Heart right ventricle (tissue), 16 donors: ENCODE measurements around the gene VTI1B. TPM values are rescaled to one million over a fixed set of nuclear protein-coding genes. Genes with fewer than 3 reads are reported as not detected.
"Not testable (repeated sequence)": the region's sequence is repeated elsewhere in the genome, so short reads cannot be mapped to it uniquely, and the experiment has no call there.

ENCODE experiments used
- ATAC-seq, 8 donors: fragments of 200-7000 bp; cut with Tn5 transposase; one replicate each; pipeline ENCODE4 v1.9.1; 2020; ENCODE audit warnings: mild to moderate bottlenecking in 8 of 8, moderate library complexity in 8 of 8, moderate number of reproducible peaks in 1 of 8
- DNase-seq, 2 donors: peaks; one replicate each; pipeline ENCODE4 v3.0.0-alpha.2; 2020
- H3K27ac ChIP-seq, 10 donors: fragments of 200-600 bp; sonication (generic) in 2 of 10; one replicate each; pipeline versions ENCODE4 v1.5.0 to v1.8.0; 2020 to 2022; ENCODE audit warnings: mild to moderate bottlenecking in 3 of 10
- H3K27me3 ChIP-seq, 7 donors: fragments of 200-600 bp; one replicate each; pipeline ENCODE4 v1.8.0; 2021 to 2022; ENCODE audit warnings: mild to moderate bottlenecking in 2 of 7
- H3K36me3 ChIP-seq, 9 donors: fragments of 200-600 bp; sonication (generic) in 1 of 9; one replicate each; pipeline versions ENCODE4 v1.5.0 to v1.8.0; 2020 to 2022; ENCODE audit warnings: mild to moderate bottlenecking in 2 of 9
- H3K4me1 ChIP-seq, 9 donors: fragments of 200-600 bp; sonication (generic) in 1 of 9; one replicate each; pipeline versions ENCODE4 v1.5.0 to v1.8.0; 2020 to 2022; ENCODE audit warnings: mild to moderate bottlenecking in 4 of 9
- H3K4me3 ChIP-seq, 10 donors: fragments of 200-600 bp; sonication (generic) in 2 of 10; one replicate each; pipeline versions ENCODE4 v1.5.0 to v1.8.0; 2020 to 2022; ENCODE audit warnings: mild to moderate bottlenecking in 7 of 10, moderate library complexity in 2 of 10
- H3K9me3 ChIP-seq, 11 donors: fragments of 200-600 bp in 10 of 11; sonication (generic) in 2 of 11; one replicate each; pipeline versions ENCODE4 v1.5.0 to v1.8.0; 2013 to 2022; ENCODE audit warnings: mild to moderate bottlenecking in 2 of 11, control low read depth in 1 of 11, moderate library complexity in 1 of 11
- WGBS, 2 donors: extraction: QIAGEN DNeasy Blood & Tissue Kit; methylation state at CpG; one replicate each; pipeline ENCODE4 v1.1.7; 2013; ENCODE audit warnings: inconsistent platforms in 1 of 2; 5-methylcytosine and 5-hydroxymethylcytosine counted together
- intact Hi-C, 10 donors: fragments of 100-400 bp; cut with DNase I; formaldehyde crosslinking; loops; one replicate each; pipeline versions ENCODE4 v1.11.1 to v1.14.2; 2022
- polyA plus RNA-seq, 2 donors: library from polyadenylated mRNA; stranded (reverse); fragments of 200-250 nt; gene quantifications; one replicate each; pipeline ENCODE4 v1.2.3, GENCODE V29; 2013
- total RNA-seq, 10 donors: library from RNA; stranded (reverse); fragmentation: NEBNext Ultra II Directional in 3 of 10; extraction: Animal tissue kit (Norgen Biotek cat#: 25700) in 3 of 10; gene quantifications; one replicate each; pipeline versions ENCODE4 v1.2.1 to v1.2.4, GENCODE V29; 2021 to 2023
- TF ChIP-seq, protein P1 (sequence below), 9 donors: fragments of 200-600 bp; sonication (generic) in 2 of 9; IDR thresholded peaks; one replicate each; pipeline versions ENCODE4 v1.5.0 to v1.8.0; 2021 to 2022; ENCODE audit warnings: antibody characterized with exemption in 9 of 9, mild to moderate bottlenecking in 5 of 9, moderate library complexity in 1 of 9
- donor health status: Arrhythmogenic right ventricular cardiomyopathy.
- donor health status: ischemic (EF 13 %, LVEDD 7.1; RV severe dilation, severe dysfunction).
- donor health status: healthy with polysubstance abuse.
- donor health status: DM: no; HTN: yes; CAD: no.
- donor health status: DM: no; HTN: no; CAD: no.
- donor health status: ischemic (EF 25% LVEDD 6.9; RV normal size, moderate dysfunction).
- donor health status: ischemic (EF 25% LVEDD 5.7; RV mildly dilated, moderate dysfunction).
- donor health status: healthy.
- donor health status: DM: yes; HTN: yes; CAD: no.
- donor health status: Ischemic cardiomyopathy.
- donor health status: ischemic (EF 35%, LVEDD 5.7; RV mildly dilated, moderate dysfunction).
- donor health status: nonischemic (EF 11% LVEDD 7.7; RV severe dilation, severe dysfunction).
- donor health status: DM: yes; HTN: yes; CAD: no.
- donor health status: PGD.
- donor health status: ischemic (EF 29% LVEDD 5.4; RV normal size, mild dysfunction).
- donor health status: nonischemic (EF 23%, LVEDD 6.1; RV moderate dilation, normal function).

The VTI1B gene
- total and polyA plus RNA-seq, 12 donors: 64.7 to 153 (median 121) TPM

DNA sequence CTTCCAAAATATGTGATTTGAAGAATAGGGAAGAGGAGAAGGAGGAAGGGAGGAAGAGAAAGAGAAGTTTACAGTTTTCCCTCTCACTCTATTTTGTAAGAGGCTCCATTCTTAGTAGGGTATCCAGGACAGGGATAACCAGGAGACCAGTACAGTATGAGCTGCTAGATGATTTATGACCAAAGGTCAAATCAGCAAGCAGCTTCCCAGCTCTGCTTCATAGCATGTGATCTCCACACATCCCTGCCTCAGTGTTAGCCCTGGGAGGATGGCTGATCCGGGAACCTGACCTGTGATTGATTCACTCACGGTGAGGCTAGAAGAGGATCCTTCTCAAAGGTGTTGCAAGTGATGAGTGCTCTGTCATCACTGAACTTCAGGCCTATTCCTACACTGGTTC, 43.8 kb upstream of the VTI1B start:
- H3K27ac ChIP-seq: no peak overlapping the region
- H3K27me3 ChIP-seq: peaks cover 0 to 12% (median 0%) of the 10 kb centered on the region in 7 donors
- no peak for ATAC-seq
- peaks cover 0 to 12% (median 9%) of the 10 kb centered on the region in 9 donors for H3K4me1 ChIP-seq
- H3K4me3 ChIP-seq: no peak overlapping the region
- H3K36me3 ChIP-seq: no peaks in the 10 kb centered on the region
- intact Hi-C loops: no loop called here
- no peak for DNase-seq
- TF ChIP-seq, protein P1, sequence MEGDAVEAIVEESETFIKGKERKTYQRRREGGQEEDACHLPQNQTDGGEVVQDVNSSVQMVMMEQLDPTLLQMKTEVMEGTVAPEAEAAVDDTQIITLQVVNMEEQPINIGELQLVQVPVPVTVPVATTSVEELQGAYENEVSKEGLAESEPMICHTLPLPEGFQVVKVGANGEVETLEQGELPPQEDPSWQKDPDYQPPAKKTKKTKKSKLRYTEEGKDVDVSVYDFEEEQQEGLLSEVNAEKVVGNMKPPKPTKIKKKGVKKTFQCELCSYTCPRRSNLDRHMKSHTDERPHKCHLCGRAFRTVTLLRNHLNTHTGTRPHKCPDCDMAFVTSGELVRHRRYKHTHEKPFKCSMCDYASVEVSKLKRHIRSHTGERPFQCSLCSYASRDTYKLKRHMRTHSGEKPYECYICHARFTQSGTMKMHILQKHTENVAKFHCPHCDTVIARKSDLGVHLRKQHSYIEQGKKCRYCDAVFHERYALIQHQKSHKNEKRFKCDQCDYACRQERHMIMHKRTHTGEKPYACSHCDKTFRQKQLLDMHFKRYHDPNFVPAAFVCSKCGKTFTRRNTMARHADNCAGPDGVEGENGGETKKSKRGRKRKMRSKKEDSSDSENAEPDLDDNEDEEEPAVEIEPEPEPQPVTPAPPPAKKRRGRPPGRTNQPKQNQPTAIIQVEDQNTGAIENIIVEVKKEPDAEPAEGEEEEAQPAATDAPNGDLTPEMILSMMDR (IDR thresholded peaks at IDR 0.05): no peak
- no peaks in the 10 kb centered on the region for H3K9me3 ChIP-seq
- WGBS, 2 donors: 57% methylated on average over 2 of the region's 2 CpGs

DNA sequence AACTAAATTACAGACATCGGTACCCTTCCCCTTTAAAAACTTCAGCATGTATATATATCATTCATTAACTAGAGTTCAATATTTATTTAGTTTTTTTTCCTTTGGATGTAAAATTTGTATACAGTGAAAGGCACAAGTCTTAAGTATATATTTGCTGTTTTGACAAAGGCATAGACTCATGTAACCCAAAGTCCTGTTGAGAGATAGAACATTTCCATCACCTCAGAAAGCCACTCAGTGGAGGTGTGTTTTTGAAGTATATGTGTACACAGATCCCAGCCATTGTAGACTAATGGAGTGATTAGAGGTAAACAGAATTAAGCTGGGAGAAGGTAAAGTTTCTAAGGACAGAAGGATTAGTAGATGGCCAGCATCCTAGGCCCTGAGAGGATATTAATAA, 42.6 kb upstream of the VTI1B start:
- TF ChIP-seq, protein P1 (IDR thresholded peaks at IDR 0.05): no peak

DNA sequence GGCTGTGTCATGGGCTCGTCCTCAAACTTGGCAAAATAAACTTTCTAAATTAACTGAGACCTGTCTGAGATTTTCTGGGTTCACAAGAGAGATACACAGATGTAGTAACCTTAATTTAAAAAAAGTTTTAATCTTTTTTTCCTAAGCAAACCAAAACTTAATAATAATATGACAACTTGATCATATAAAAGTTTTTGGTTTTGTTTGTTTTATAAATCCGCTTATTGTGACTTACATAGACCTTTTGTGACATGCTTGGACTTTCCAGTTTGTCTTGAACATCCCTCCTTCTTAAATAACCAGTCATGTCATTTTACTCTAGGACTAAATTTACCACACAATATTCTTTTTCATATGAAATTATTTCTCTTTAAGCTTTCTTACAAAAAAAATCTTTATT, 35.8 kb upstream of the VTI1B start:
- TF ChIP-seq, protein P1 (IDR thresholded peaks at IDR 0.05): no peak
- Histone ChIP-seq H3K4me1 (no peaks in the 10 kb centered on the region), H3K36me3 (no peaks in the 10 kb centered on the region), H3K4me3 (no peak overlapping the region), H3K9me3 (peaks cover 0 to 35% (median 0%) of the 10 kb centered on the region in 11 donors), H3K27ac (no peak overlapping the region), H3K27me3 (no peaks in the 10 kb centered on the region)
- 87% methylated on average over 2 of the region's 2 CpGs for WGBS, 2 donors
- ATAC-seq (no peak), DNase-seq (no peak)
- intact Hi-C loops: no loop called here

More for the DNA sequence above, 42.6 kb upstream of the VTI1B start:
- H3K27me3 ChIP-seq: peaks cover 0 to 1% (median 0%) of the 10 kb centered on the region in 7 donors
- H3K27ac ChIP-seq: no peak overlapping the region
- intact Hi-C loops: no loop called here
- no peaks in the 10 kb centered on the region for H3K9me3 ChIP-seq
- ATAC-seq: no peak
- peaks cover 0 to 4% (median 2%) of the 10 kb centered on the region in 9 donors for H3K4me1 ChIP-seq
- no peaks in the 10 kb centered on the region for H3K36me3 ChIP-seq
- no peak overlapping the region for H3K4me3 ChIP-seq
- no peak for DNase-seq
- 97 to 99% methylated on average over 1 of the region's 1 CpG for WGBS, 2 donors

DNA sequence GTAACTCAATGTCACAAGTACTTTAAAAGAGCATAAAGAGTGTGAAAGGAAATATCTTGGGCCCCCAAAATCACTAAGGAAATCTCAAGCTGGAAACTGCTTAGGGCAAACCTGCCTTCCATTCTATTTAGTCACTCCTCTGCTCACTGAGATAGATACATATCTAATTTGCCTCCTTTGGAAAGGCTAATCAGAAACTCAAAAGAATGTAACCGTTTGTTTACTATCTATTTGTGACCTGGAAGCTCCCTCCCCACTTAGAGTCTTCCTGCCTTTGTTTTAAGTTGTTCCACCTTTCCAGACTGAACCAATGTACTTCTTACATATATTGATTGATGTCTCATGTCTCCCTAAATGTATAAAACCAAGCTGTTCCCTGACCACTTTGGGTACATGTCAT, 35.4 kb upstream of the VTI1B start:
- DNase-seq, H3K27me3 ChIP-seq, ATAC-seq, H3K4me1 ChIP-seq, H3K27ac ChIP-seq, H3K36me3 ChIP-seq, H3K4me3 ChIP-seq: not testable (repeated sequence)
- intact Hi-C loops: loop anchor here in 8 of 10 donors (5.0 to 10.0 kb wide), 5 partner anchors 95 to 285 kb away; partner anchors contain the start of gene ARG2 (in 1 of the 8)
- H3K9me3 ChIP-seq: peaks cover 0 to 35% (median 0%) of the 10 kb centered on the region in 11 donors
- WGBS, 2 donors: 52 to 61% methylated on average over 1 of the region's 1 CpG

DNA sequence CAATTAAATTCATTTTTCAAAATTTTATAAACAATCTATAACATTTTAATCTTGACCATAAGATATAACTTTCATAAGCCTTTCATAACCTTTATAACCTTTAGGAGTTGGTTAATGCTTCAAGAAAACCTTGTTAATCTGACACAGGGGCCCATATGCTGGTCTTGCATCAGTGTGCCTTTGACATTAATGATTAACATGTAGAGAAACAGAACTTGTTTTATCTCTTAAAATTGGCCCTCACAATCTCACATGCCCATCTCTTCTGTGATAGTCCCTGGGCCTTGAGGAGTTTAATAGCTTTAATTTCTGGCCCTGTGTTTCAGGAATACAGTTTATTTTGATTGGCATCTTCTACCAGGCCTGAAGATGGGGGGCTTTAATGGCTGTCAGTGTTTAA, 34.9 kb upstream of the VTI1B start:
- not testable (repeated sequence) for H3K4me3 ChIP-seq, H3K36me3 ChIP-seq, H3K27me3 ChIP-seq, H3K4me1 ChIP-seq, ATAC-seq, DNase-seq, H3K27ac ChIP-seq
- H3K9me3 ChIP-seq: peaks cover 0 to 35% (median 0%) of the 10 kb centered on the region in 11 donors
- intact Hi-C loops: loop anchor here in 8 of 10 donors (5.0 to 10.0 kb wide), 5 partner anchors 95 to 285 kb away; partner anchors contain the start of gene ARG2 (in 1 of the 8)
